SJSA1 (cell line): Measurements from ENCODE around the gene ALDH1A2. TPM values are rescaled to one million over a fixed set of nuclear protein-coding genes. Genes with fewer than 3 reads are reported as not detected.
"Not testable (repeated sequence)": the region's sequence is repeated elsewhere in the genome, so short reads cannot be mapped to it uniquely, and the experiment has no call there.

Experiments used
- DNase-seq, 2 experiments: peaks; one replicate each; pipeline ENCODE4 v3.0.0-alpha.2; 2015 to 2020; ENCODE audit warnings: low spot score in 2 of 2, low read depth in 1 of 2
- H3K27ac ChIP-seq: fragments of 250-450 bp; sonication (Bioruptor Pico); 2 replicates; pipeline ENCODE4 v1.5.1; 2020; ENCODE audit warnings: mild to moderate bottlenecking, moderate library complexity
- H3K27me3 ChIP-seq: fragments of 250-450 bp; sonication (Bioruptor Pico); replicated peaks from 2 replicates; pipeline ENCODE4 v1.5.1; 2020; ENCODE audit warnings: mild to moderate bottlenecking, moderate library complexity
- H3K36me3 ChIP-seq: fragments of 250-450 bp; sonication (Bioruptor Pico); 2 replicates; pipeline ENCODE4 v1.5.1; 2020; ENCODE audit warnings: mild to moderate bottlenecking
- H3K4me1 ChIP-seq: fragments of 250-450 bp; sonication (Bioruptor Pico); replicated peaks from 2 replicates; pipeline ENCODE4 v1.6.1; 2021; ENCODE audit warnings: mild to moderate bottlenecking
- H3K4me3 ChIP-seq: fragments of 250-450 bp; sonication (Bioruptor Pico); 2 replicates; pipeline ENCODE4 v1.5.1; 2020; ENCODE audit warnings: mild to moderate bottlenecking
- H3K9me3 ChIP-seq: fragments of 250-450 bp; sonication (Bioruptor Pico); replicated peaks from 2 replicates; pipeline ENCODE4 v1.5.1; 2020; ENCODE audit warnings: mild to moderate bottlenecking
- total RNA-seq: library from RNA; depleted of rRNA; stranded (reverse); fragments of >200 nt; shearing (Covaris generic); gene quantifications from 2 replicates; pipeline ENCODE4 v1.2.3, GENCODE V29; 2014

ALDH1A2 gene
- total RNA-seq, 1 experiment from 2014 or later = not detected

- Histone ChIP-seq H3K27ac (no peak overlapping the region), H3K36me3 (no peaks in the 10 kb centered on the region), H3K27me3 (peaks cover 51% of the 10 kb centered on the region), H3K4me3 (no peak overlapping the region), H3K9me3 (no peaks in the 10 kb centered on the region; the same call in 1 of the 2 replicates), H3K4me1 (peaks cover 6% of the 10 kb centered on the region)
- DNase-seq = no peak
These were observed 2.5 kb downstream of the ALDH1A2 start for GRCh38 chr15:58062983-58063382.

- peaks cover 51% of the 10 kb centered on the region for H3K27me3 ChIP-seq
- DNase-seq = no peak
- H3K9me3 ChIP-seq = no peaks in the 10 kb centered on the region; the same call in 1 of the 2 replicates
These were observed 3.3 kb downstream of the ALDH1A2 start for GRCh38 chr15:58062175-58062574.

GRCh38 chr15:58060575-58060974 is 4.9 kb downstream of the ALDH1A2 start:
- DNase-seq = no peak
- Histone ChIP-seq H3K27me3 (peaks cover 49% of the 10 kb centered on the region), H3K4me1 (peaks cover under 1% of the 10 kb centered on the region), H3K4me3 (no peak overlapping the region), H3K27ac (no peak overlapping the region), H3K36me3 (no peaks in the 10 kb centered on the region), H3K9me3 (no peaks in the 10 kb centered on the region; the same call in 1 of the 2 replicates)

More at GRCh38 chr15:58062175-58062574, 3.3 kb downstream of the ALDH1A2 start:
- no peak overlapping the region for H3K27ac ChIP-seq
- H3K36me3 ChIP-seq = no peaks in the 10 kb centered on the region
- H3K4me3 ChIP-seq = no peak overlapping the region
- peaks cover 6% of the 10 kb centered on the region for H3K4me1 ChIP-seq

DNA sequence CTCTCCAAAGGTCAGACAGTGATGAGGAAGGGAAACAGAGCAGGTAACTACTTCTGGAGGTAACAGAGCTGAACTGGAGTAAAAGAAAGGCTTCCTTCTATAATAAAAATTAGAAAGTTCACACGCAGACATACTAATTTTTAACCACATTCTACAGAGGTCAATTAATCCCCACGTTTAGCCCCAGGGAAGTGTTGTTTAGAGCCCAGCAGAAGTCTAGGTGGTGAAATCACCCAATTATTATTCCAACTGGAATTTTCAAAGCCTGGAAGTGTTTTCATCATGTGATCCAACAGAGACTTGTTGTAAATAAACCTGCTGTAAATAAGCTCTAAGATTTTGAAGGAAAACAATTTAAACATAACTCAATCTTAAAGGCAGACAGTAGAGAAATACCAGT is 6.8 kb downstream of the ALDH1A2 start:
- DNase-seq = no peak
- Histone ChIP-seq H3K4me1 (no peaks in the 10 kb centered on the region), H3K4me3 (no peak overlapping the region), H3K36me3 (no peaks in the 10 kb centered on the region), H3K27ac (no peak overlapping the region), H3K27me3 (peaks cover 34% of the 10 kb centered on the region), H3K9me3 (no peaks in the 10 kb centered on the region)

GRCh38 chr15:58058073-58058472 is 7.4 kb downstream of the ALDH1A2 start:
- Histone ChIP-seq H3K27ac (no peak overlapping the region), H3K36me3 (no peaks in the 10 kb centered on the region), H3K9me3 (no peaks in the 10 kb centered on the region), H3K4me3 (no peak overlapping the region), H3K4me1 (no peaks in the 10 kb centered on the region), H3K27me3 (peaks cover 30% of the 10 kb centered on the region)
- no peak for DNase-seq

- H3K4me3 ChIP-seq = no peak overlapping the region
- H3K36me3 ChIP-seq = no peaks in the 10 kb centered on the region
- no peaks in the 10 kb centered on the region for H3K9me3 ChIP-seq
- H3K4me1 ChIP-seq = no peaks in the 10 kb centered on the region
- DNase-seq = no peak
- H3K27me3 ChIP-seq = peaks cover 31% of the 10 kb centered on the region
- no peak overlapping the region for H3K27ac ChIP-seq
These were observed 8.0 kb downstream of the ALDH1A2 start for GRCh38 chr15:58057559-58057958.

DNA sequence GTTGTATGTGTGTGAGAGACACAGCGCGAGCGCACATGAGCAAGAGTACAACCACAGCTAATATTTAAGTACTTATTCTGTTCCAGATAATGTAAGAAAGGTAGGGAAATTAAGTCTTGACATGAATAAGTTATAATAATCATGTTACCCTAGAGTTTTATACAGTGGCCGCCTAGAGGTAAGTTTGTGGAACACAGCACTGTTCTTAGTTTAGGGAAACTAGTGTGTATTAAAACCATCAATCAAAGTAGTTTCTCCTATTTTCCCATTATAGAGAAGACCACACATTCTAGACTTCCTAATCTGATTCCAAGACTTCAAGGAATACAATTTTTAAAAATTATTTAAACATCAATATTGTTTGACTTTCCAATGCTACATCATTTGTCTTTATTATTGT is 9.5 kb downstream of the ALDH1A2 start:
- DNase-seq = no peak
- H3K27ac ChIP-seq = no peak overlapping the region
- H3K36me3 ChIP-seq = no peaks in the 10 kb centered on the region
- no peaks in the 10 kb centered on the region for H3K9me3 ChIP-seq
- H3K4me1 ChIP-seq = no peaks in the 10 kb centered on the region
- H3K4me3 ChIP-seq = no peak overlapping the region
- H3K27me3 ChIP-seq = peaks cover 27% of the 10 kb centered on the region

DNA sequence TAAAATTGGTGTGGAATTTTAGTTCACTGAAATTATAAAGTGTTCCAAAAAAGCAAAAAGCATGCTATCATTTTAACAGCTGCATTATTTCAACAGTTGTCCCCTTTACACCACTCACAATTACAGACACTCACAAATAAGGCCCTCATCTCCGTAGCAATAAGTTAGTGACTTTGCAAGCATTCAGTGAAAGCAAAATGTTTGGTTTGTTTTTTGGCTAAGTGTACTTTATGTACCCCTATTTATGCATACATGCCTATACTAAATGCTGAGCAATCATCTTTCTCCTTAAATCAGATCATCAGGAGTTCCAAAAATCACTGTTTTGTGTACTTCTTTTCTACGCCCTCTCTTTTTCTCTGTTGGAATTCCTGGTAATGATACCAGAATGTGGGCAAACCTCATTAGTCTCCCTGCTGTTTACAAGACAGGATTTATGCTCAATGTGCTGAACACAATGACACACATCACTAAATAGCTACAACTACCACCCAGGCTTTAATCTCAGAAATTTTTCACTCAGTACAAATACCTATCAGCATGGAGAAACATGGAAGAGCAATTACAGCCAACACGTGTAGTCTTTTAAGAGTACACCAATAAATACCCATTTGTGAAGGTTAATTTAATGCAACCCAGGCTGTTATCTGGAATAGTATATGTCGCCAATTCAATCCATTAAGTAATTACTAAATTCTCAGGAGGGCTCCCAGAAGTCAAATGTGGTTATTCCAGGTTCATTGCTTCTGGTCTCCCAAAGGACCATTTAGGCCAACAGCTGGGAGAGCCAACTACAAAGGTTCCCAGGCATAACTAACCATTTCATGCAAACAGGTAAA is 12.0 kb downstream of the ALDH1A2 start:
- no peaks in the 10 kb centered on the region for H3K9me3 ChIP-seq
- DNase-seq = no peak
- no peak overlapping the region for H3K4me3 ChIP-seq
- H3K27ac ChIP-seq = no peak overlapping the region
- H3K36me3 ChIP-seq = no peaks in the 10 kb centered on the region
- H3K4me1 ChIP-seq = no peaks in the 10 kb centered on the region
- H3K27me3 ChIP-seq = peaks cover 26% of the 10 kb centered on the region

DNA sequence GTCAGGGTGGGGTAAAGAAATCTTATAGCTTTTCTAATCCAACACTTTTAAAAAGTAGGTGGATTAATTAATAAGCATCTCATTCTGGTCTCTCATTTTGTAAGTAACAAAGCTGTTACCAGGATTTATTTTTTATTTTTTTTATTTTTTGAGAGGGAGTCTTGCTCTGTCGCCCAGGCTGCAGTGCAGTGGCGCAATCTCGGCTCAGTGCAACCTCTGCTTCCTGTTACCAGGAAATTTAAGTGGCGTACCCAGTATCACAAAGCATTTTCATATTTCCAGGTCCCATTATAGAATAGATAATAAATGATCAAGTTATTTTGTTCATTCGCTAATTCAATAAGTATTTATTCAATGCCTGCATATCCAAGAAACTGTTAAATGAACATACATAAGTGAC is 13.2 kb downstream of the ALDH1A2 start:
- H3K27ac ChIP-seq = no peak overlapping the region
- H3K4me3 ChIP-seq = no peak overlapping the region
- no peak for DNase-seq
- no peaks in the 10 kb centered on the region for H3K9me3 ChIP-seq
- no peaks in the 10 kb centered on the region for H3K36me3 ChIP-seq
- no peaks in the 10 kb centered on the region for H3K4me1 ChIP-seq
- H3K27me3 ChIP-seq = peaks cover 30% of the 10 kb centered on the region

DNA sequence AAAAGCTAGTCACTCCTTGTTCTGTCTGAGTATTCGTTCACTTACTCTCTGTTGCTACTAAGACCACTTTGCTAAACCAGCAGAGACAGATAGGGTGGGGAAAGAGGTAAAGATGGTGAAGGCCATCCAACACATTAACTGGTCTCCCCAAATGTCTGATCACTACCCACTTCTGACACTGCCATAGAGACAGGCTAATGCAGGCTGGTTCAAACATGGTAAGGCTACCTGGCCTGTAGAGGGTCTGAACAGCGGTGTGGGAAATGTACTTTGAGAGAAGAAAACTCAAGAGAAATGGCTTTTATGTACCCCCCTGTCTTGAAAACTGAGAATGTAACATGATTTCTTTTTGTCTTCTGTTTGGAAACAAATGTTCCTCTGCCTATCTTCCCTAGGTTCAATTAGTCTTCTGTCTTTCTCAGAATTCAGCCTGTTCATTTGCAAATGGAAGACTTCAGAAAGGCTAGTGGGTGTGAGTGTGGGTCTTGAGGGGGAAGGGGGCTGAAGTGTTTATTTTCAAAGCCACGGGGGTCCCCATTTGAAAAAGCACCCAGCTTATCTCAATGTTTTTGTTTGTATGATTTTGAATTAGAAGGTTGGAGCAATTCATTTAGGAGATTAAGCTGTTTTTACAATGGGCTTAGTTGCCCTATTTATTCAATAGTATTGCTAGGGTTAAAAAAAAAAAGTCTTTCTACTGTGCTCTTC is 15.8 kb downstream of the ALDH1A2 start:
- H3K27ac ChIP-seq = no peak overlapping the region
- H3K9me3 ChIP-seq = no peaks in the 10 kb centered on the region
- H3K36me3 ChIP-seq = no peaks in the 10 kb centered on the region
- no peak overlapping the region for H3K4me3 ChIP-seq
- no peaks in the 10 kb centered on the region for H3K4me1 ChIP-seq
- H3K27me3 ChIP-seq = peaks cover 26% of the 10 kb centered on the region
- DNase-seq = no peak

DNA sequence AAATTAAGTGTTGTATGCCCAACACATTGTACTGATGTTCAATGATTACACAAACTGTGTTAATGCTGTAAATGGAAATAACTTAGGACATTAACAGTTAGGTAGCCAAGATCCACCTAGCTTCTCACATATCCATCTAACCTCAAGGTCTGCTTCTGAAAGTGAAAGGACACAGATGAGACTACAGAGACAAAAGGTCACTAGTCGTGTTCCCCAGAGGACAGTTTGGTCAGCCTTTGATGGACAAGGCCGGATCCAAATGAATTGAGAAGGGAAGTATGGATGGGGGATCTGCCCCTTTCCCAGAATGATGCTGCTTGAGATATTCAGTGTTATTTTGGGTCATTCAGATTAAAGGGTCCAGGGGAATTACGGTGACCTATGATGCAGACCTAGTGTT is 17.2 kb downstream of the ALDH1A2 start:
- Histone ChIP-seq H3K4me1 (no peaks in the 10 kb centered on the region), H3K27me3 (peaks cover 23% of the 10 kb centered on the region), H3K4me3 (no peak overlapping the region), H3K27ac (no peak overlapping the region), H3K9me3 (no peaks in the 10 kb centered on the region), H3K36me3 (no peaks in the 10 kb centered on the region)
- DNase-seq = no peak

DNA sequence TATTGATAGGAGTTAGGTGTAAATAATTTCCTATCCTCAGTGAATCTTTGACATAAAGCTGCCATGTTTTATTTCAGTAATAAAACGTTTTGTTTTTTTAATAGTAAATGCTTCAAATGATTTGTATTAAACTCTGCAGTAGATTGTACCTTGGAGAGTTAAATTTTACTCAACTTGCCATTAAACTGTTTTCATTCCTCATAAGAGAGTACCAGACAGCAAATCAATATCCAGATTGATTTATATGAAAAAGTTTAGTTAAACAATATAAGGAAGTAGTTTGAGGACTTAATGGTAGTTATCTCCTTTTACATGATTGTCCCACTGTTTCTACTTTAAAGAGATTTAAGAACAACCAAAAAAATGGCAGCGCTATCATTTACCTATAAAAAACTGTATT is 18.4 kb downstream of the ALDH1A2 start:
- Histone ChIP-seq H3K4me3 (no peak overlapping the region), H3K27ac (no peak overlapping the region), H3K36me3 (no peaks in the 10 kb centered on the region), H3K9me3 (no peaks in the 10 kb centered on the region), H3K27me3 (peaks cover 18% of the 10 kb centered on the region), H3K4me1 (no peaks in the 10 kb centered on the region)
- no peak for DNase-seq

- no peaks in the 10 kb centered on the region for H3K36me3 ChIP-seq
- no peaks in the 10 kb centered on the region for H3K4me1 ChIP-seq
- peaks cover 18% of the 10 kb centered on the region for H3K27me3 ChIP-seq
- H3K9me3 ChIP-seq = no peaks in the 10 kb centered on the region
- no peak overlapping the region for H3K4me3 ChIP-seq
- H3K27ac ChIP-seq = no peak overlapping the region
- DNase-seq = no peak
These were observed 19.0 kb downstream of the ALDH1A2 start for GRCh38 chr15:58046467-58046866.

DNA sequence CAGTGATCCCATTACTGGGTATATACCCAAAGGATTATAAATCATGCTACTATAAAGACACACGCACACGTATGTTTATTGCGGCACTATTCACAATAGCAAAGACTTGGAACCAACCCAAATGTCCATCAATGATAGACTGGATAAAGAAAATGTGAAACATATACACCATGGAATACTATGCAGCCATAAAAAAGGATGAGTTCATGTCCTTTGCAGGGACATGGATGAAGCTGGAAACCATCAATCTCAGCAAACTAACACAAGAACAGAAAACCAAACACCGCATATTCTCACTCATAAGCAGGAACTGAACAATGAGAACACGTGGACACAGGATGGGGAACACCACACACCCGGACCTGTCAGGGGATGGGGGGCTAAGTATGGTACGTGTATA is 20.1 kb downstream of the ALDH1A2 start:
- DNase-seq, H3K36me3 ChIP-seq, H3K4me1 ChIP-seq, H3K27ac ChIP-seq, H3K4me3 ChIP-seq, H3K9me3 ChIP-seq: not testable (repeated sequence)
- peaks cover 13% of the 10 kb centered on the region for H3K27me3 ChIP-seq
